GM12892 (cell line): Measurements from ENCODE around the gene KRTCAP2.

ENCODE experiments used
- POLR2A ChIP-seq: IDR thresholded peaks from 2 replicates; pipeline ENCODE4 v1.6.1; 2011; ENCODE audit warnings: low read depth, low read length, control low read depth
- POLR2AphosphoS5 ChIP-seq: IDR thresholded peaks from 2 replicates; pipeline ENCODE4 v1.6.1; 2011; ENCODE audit warnings: low read depth, low read length, control low read depth

GRCh38 chr1:155202731-155203515, 29.8 kb upstream of the KRTCAP2 start:
- TF ChIP-seq POLR2A (no peak), POLR2AphosphoS5 (no peak)
